Colon (tissue), 2 donors: ENCODE results near the gene NUP210.

ENCODE experiments used
- FAIRE-seq: peaks from 2 replicates; lab custom pipeline; 2012; peaks lifted over from hg19 to GRCh38; lab: Jason Lieb, UNC
- donor health status: control.
- donor health status: control.

Gene NUP210

GRCh38 chr3:13288732-13289718 is 131.1 kb downstream of the NUP210 start:
- FAIRE-seq = no peak

DNA sequence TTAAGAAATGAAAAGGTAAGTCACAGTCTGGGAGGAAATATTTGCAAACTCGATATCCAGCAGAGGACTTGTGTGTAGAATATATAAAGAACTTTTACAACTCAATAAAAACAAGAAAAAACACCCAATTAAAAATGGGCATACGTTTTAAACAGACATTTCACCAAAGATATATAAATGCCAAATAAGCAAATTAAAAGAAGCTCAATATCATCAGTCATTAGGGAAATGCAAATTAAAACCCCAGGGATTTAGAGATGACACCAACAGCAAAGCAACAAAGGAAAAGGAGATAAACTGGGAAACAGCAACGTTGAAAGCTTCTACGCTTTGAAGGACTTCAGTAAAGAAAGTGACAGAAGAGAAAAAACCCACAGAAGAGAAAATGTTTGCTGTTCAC is 132.3 kb downstream of the NUP210 start:
- FAIRE-seq = no peak

- no peak for FAIRE-seq
Measured at GRCh38 chr3:13286873-13287272, 133.2 kb downstream of the NUP210 start.

GRCh38 chr3:13285007-13285567 is 135.0 kb downstream of the NUP210 start:
- no peak for FAIRE-seq

- no peak for FAIRE-seq
Measured at GRCh38 chr3:13283877-13284264, 136.3 kb downstream of the NUP210 start.

GRCh38 chr3:13282986-13283876 is 136.9 kb downstream of the NUP210 start:
- FAIRE-seq = no peak

DNA sequence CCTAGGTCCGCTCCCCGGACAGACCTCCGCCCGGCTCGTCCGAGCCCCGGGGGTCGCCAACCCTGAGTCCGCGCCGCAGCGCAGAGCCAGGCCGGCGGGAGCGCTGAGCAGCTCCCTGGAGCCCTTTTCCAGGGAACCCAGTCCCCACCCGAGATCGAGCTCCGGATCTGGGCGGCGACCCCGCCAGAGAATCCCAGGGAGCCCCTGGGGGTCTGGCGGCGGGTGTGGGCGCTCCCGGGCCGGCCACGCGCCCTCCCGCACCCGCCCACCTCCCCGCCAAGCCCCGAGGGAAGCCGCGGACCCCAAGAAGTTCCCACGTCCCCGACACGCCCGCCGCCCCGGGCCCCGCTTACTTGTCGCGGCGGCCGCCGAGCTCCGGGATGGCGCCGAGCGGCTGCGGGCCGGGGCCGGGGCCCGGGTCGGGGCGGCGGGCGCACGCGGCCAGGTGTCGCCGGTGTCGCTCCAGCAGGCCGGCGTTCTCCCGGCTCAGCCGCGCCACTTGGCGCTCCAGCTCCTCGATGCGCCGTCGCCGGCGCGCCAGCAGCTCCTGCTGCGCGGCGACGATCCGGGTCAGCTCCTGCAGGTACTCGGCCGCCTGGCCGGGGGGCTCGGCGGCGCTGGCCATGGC is 137.7 kb downstream of the NUP210 start:
- no peak for FAIRE-seq

- FAIRE-seq = no peak
Measured at GRCh38 chr3:13281507-13282357, 138.4 kb downstream of the NUP210 start.

- no peak for FAIRE-seq
Measured at GRCh38 chr3:13280811-13281506, 139.2 kb downstream of the NUP210 start.

GRCh38 chr3:13280122-13280790 is 139.9 kb downstream of the NUP210 start:
- no peak for FAIRE-seq

DNA sequence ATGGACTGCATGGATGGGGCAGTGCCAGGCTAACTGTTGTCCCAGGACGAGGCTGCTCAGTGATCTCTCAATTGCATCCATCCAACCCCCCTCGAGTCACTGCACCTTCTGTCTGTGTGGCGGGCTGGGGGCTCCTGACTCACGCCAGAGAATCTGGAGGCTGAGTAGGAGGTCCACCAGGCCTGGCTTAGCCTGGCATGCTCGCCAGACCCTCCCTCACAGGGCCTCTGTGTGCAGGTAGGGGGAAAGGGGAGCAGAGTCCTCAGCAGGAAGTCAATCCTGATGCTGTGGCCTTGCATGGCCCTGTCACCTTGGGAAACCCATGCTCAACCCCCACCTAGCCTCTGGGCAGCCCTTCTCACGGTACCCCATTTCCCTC is 140.6 kb downstream of the NUP210 start:
- FAIRE-seq = no peak

- FAIRE-seq = no peak
Measured at GRCh38 chr3:13278783-13279531, 141.2 kb downstream of the NUP210 start.

DNA sequence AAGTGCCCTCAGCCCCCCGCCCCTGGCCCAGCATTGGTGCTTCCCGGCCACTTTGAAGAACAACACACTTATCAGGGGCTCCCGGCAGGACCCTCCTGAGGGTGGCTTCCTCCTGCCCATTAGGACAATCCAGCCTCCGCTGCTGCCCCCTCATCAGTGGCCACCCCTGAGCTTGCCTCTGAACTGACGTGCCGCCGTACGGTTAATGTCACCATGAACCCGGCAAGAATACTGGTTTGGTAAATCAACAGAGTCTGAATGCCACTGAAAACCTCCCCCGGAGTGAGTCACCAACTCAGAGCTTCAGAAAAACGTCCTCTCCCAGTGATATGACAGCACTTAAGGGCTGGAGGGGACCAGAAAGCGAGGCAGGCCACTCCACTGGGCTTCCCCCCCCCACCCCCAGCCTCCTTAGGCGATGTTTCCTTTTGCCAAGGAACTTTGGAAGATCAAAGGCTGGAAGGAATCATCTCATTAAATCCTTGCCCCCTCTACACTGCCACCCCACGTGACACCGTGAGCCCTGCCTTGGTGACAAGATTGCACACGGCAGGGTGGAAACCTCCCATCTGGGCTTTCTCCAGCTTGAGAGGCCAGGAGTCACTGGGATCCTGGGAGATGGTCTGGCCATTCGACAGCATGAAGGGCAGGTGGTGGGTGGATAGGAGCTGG is 142.1 kb downstream of the NUP210 start:
- FAIRE-seq = no peak

DNA sequence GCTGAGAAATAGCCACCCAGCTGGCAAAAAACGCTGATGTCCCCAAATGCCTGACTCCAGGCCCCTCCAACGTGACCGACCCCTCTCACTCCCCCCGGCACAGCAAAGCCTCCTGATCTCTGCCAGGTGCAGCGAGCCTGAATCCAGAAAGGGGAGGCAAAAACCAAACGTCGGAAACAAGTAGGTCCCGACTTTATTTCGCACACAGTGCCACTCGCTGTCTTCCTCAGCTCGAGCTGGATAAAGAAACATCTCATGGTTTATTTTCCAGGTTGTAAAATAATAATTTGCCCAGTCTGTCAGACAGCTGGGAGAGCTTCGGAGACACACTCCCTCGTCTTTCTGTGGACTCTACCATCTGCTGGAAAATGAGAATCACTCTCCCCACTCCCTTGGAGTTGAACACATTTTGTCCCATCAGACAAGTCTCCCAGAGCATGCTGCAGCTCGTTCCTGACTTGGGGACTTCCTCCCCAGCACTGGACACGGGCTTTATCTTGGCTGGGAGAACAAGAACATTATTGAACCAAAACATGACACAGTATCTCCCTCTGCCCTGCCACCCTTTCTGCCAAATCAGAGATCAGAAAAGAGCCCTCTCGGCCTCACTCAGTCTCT is 142.8 kb downstream of the NUP210 start:
- FAIRE-seq = no peak

DNA sequence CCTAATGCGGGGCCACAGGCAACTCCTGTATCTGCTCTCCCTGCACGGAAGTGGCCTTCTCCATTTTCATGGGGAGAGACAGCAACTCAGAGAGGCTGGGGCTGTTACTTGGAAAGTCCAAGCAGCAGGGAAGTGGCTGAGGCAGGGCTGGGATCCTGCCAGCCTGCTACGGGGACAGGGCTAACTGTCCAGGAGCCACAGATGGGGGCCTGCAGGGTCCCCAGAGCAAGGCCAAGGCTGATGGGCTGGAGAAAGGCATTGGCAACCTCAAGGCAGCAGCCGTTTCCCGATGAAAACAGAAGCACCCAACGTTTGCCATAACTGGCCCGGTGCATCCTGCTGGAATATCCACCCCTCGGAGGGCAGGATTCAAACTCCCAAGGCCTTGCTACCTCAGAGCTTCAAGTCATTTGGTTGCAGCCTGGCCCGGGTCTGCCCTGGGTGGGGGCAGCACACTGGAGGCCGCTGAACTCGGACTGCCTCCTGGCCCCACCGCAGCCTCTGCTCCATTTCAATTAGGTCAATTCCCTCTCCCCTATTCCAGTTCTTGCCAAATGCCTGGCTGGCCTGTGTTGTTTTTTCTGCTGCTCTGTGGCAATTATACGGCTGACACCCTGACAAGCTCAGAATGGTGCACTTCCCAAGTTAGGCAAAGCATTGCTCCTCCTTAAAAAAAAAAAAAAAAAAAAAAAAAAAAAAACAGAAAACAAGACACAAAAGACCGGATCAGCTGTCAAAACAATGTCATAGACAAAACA is 143.5 kb downstream of the NUP210 start:
- FAIRE-seq = no peak

DNA sequence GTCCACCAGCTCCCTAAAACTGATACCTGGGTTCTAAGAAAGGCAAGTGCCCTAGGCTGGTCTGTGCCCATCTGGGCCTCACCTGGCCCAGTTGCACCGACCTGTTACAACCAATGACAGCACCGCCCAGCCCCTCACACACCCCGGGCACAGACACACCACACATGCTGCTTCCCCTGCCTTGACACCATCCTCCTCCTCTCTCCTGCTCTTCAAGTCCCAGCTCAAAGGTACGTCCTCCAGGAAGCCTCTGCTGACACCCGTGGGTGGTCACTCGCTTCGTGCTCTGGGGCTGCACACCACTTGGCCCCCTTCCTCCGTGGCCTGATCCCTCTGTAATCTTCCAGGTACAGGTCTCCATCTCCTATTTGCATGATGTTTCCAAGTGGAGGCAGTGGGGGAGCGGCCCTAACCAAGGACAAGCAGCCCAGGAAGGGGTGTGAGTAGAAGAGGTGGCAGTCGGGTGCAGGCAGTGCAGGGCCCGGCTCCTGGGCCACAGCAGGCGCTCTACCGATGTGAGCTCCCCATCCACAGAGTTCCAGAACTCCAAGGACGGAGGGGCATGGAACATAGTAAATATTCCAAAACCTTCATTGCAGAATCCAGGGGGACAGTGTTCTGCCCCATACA is 144.6 kb downstream of the NUP210 start:
- FAIRE-seq = no peak
